Osteocyte (in vitro differentiated cells): Measurements from ENCODE around the gene PRR12. TPM values are rescaled to one million over a fixed set of nuclear protein-coding genes. Genes with fewer than 3 reads are reported as not detected.

Experiments used
- DNase-seq: peaks from one replicate; pipeline ENCODE4 v3.0.0; 2021; ENCODE audit warnings: mixed read lengths; ENCODE audit not compliant: unreplicated experiment; ENCODE audit errors: extremely low spot score
- H3K27ac Mint-ChIP-seq: one replicate; pipeline ENCODE4 v1.8.0; 2021; ENCODE audit warnings: mild to moderate bottlenecking, mixed read lengths; ENCODE audit not compliant: unreplicated experiment
- H3K27me3 Mint-ChIP-seq: one replicate; pipeline ENCODE4 v1.8.0; 2021; ENCODE audit warnings: mixed read lengths; ENCODE audit not compliant: unreplicated experiment
- H3K36me3 Mint-ChIP-seq: one replicate; pipeline ENCODE4 v1.8.0; 2021; ENCODE audit warnings: mixed read lengths; ENCODE audit not compliant: unreplicated experiment
- H3K4me1 Mint-ChIP-seq: one replicate; pipeline ENCODE4 v1.8.0; 2021; ENCODE audit warnings: mixed read lengths; ENCODE audit not compliant: unreplicated experiment
- H3K4me3 Mint-ChIP-seq: one replicate; pipeline ENCODE4 v1.8.0; 2021; ENCODE audit warnings: mild to moderate bottlenecking, moderate library complexity, mixed read lengths; ENCODE audit not compliant: unreplicated experiment
- H3K9me3 Mint-ChIP-seq: one replicate; pipeline ENCODE4 v1.8.0; 2021; ENCODE audit warnings: mixed read lengths; ENCODE audit not compliant: unreplicated experiment
- CTCF ChIP-seq: fragments of 200-600 bp; sonication (generic); IDR thresholded peaks from 2 replicates; pipeline ENCODE4 v1.5.0; 2021; ENCODE audit warnings: antibody characterized with exemption, mild to moderate bottlenecking, moderate library complexity
- total RNA-seq: library from RNA; stranded (reverse); gene quantifications from 2 replicates; pipeline ENCODE4 v1.2.1, GENCODE V29; 2021

The PRR12 gene
- total RNA-seq, 1 donor from 2014 or later: 31.6 TPM

GRCh38 chr19:49639401-49640112 lies 48.6 kb downstream of the PRR12 start:
- Mint-ChIP-seq H3K36me3 (peaks cover 2% of the 10 kb centered on the region), H3K4me1 (peaks cover 72% of the 10 kb centered on the region), H3K4me3 (peak overlapping the region; percentile 95), H3K9me3 (no peaks in the 10 kb centered on the region), H3K27ac (peak overlapping the region; percentile 100), H3K27me3 (no peaks in the 10 kb centered on the region)
- TF ChIP-seq CTCF: no peak
- DNase-seq: no peak

DNA sequence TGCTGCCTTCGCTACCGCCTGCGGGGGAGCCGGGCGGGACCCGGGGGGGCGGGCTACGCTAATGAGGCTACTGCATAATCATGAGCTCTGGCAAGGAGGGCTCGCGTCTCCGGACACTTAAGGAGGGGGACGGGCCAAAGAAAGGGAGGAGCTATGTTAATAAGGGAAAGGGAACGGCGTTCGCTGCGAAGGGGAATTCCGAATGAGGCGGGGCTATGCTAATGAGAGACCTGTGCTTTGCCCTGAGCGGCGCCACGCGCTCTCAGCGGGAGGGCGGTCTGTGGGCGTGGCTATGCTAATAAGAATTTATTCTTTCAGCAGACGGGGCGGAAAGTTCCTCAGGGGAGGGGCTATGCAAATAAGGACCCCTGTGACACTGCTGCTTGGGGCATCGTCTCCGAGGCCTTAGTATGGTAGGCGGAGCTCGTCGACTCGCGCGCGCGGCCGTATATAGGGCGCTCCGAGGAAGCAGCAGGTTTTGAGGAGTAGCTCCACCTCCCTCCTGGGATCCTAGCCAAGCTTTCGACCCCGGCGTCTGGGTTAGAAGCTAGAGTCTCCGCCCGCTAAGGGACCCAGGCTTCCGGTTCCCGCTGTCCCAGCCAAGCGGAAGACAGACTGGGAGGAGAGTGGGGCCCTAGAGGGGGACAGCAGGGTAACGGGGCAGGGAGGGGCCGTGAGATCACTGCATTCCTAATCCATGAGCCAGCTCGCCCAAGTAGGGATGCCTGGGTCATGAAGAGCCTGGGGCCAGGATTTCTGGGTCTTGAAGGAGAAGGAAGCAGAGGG lies 49.3 kb downstream of the PRR12 start, which contains the start of gene RRAS:
TSS of gene RRAS (minus strand) at position 31 of the 786 bp plus-strand sequence. CDS start 45 bp downstream, outside the sequence.
- Mint-ChIP-seq H3K9me3 (no peaks in the 10 kb centered on the region), H3K36me3 (peaks cover 2% of the 10 kb centered on the region), H3K27ac (peak within 1 kb of the TSS; percentile 100), H3K4me1 (peaks cover 69% of the 10 kb centered on the region), H3K4me3 (peak within 1 kb of the TSS; percentile 95), H3K27me3 (no peaks in the 10 kb centered on the region)
- peak; percentile 100 for DNase-seq
- TF ChIP-seq CTCF: no peak

DNA sequence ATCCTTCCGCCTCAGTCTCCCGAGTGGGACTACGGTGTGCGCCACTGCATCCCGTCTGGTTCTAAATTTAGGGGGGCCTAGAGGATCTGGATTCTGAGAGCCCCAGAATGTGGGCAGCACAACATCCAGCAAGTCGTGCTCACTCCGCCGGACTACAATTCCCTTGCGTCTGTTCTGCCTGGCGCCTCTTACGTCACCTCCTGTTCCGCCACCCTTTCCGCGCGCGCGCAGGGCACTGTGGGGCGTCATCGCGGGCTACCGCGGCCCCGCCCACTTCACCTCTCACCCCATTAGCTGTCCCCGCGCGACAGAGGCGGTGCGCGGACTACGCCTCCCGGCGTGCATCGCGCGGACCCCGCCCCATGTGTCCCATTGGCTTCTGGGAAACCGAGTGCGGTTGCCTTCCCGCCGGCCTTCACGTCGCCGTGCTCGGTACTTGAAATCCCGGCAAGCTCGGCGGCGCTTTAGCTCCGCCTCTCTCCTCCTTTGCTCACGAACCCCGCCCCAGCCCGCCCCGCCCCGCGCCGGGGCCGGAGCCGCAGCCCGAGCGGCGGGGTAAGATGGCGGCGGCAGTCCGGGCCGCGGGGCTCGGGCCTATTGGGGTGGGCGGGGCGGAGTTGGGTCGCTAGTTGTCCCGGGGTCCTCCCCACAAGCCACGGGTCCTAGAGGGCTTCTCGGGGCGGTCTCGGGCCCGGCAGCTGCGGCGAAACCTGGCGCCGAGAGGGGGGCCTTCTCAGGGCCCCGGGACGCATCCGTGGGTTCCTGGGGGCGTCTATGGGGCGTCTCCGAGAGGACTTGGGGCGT lies 50.9 kb downstream of the PRR12 start, which contains the start of gene SCAF1:
TSS of gene SCAF1 (plus strand) at position 522 of the 804 bp plus-strand sequence. CDS start 2,818 bp downstream, outside the sequence.
- Mint-ChIP-seq H3K36me3 (peaks cover 9% of the 10 kb centered on the region), H3K4me3 (peak within 1 kb of the TSS; percentile 95), H3K27ac (peak within 1 kb of the TSS; percentile 100), H3K4me1 (peaks cover 57% of the 10 kb centered on the region), H3K9me3 (no peaks in the 10 kb centered on the region), H3K27me3 (no peaks in the 10 kb centered on the region)
- TF ChIP-seq CTCF: no peak
- DNase-seq: peak; percentile 100

GRCh38 chr19:49642492-49643035 lies 51.6 kb downstream of the PRR12 start:
- Mint-ChIP-seq H3K4me1 (peaks cover 54% of the 10 kb centered on the region), H3K4me3 (peak overlapping the region; percentile 95), H3K27me3 (no peaks in the 10 kb centered on the region), H3K36me3 (peaks cover 14% of the 10 kb centered on the region), H3K9me3 (no peaks in the 10 kb centered on the region), H3K27ac (peak overlapping the region; percentile 94)
- DNase-seq: no peak
- TF ChIP-seq CTCF: no peak
